Endothelial cell of umbilical vein (primary cell): ENCODE data around the gene KRTAP6-2. TPM values are rescaled to one million over a fixed set of nuclear protein-coding genes. Genes with fewer than 3 reads are reported as not detected.

ENCODE experiments used
- BruUV-seq: library from RNA; stranded (reverse); fragments of 400-500 nt; replicated peaks from 2 replicates; lab custom pipeline; 2021; lab: Mats Ljungman, UMichigan
- CTCF ChIA-PET: fragments of 300-600, 350-600 bp; sonication (Branson Sonifier 250); formaldehyde crosslinking; loops from one replicate; lab custom pipeline; 2021; ENCODE audit warnings: antibody characterized with exemption, inconsistent platforms; lab: Charles Lee
- POLR2A ChIA-PET: fragments of 300-600, 350-600 bp; sonication (Branson Sonifier 250); formaldehyde crosslinking; loops from one replicate; lab custom pipeline; 2021; ENCODE audit warnings: antibody characterized with exemption, inconsistent platforms; lab: Charles Lee
- DNase-seq: peaks from one replicate; pipeline ENCODE4 v3.0.0-alpha.2; 2011; ENCODE audit warnings: low read depth, low spot score
- FAIRE-seq: peaks from 2 replicates; lab custom pipeline; 2011; peaks lifted over from hg19 to GRCh38; lab: Jason Lieb, UNC
- H2AFZ ChIP-seq: 2 replicates; pipeline ENCODE4 v1.6.0; 2012; ENCODE audit warnings: low read depth, low read length, control low read depth, inconsistent platforms
- H3K27ac ChIP-seq: 2 replicates; pipeline ENCODE4 v1.5.1; 2011; ENCODE audit warnings: low read depth, mild to moderate bottlenecking, control low read depth, low read length, moderate library complexity; ENCODE audit not compliant: insufficient read depth
- H3K27me3 ChIP-seq, 2 experiments: 2 replicates each; pipeline versions ENCODE4 v1.6.0 to v1.6.1; 2011; ENCODE audit warnings: low read length in 2 of 2, mixed read lengths in 1 of 2; ENCODE audit not compliant: control insufficient read depth in 2 of 2, insufficient read depth in 2 of 2
- H3K36me3 ChIP-seq, 2 experiments: 2 replicates in 1 of 2; 3 replicates in 1 of 2; pipeline ENCODE4 v1.5.1; 2011; ENCODE audit warnings: low read length in 2 of 2, mild to moderate bottlenecking in 1 of 2, moderate library complexity in 1 of 2; ENCODE audit not compliant: control insufficient read depth in 2 of 2, insufficient read depth in 2 of 2; ENCODE audit errors: extremely low read depth in 1 of 2
- H3K4me1 ChIP-seq: 3 replicates; pipeline ENCODE4 v1.5.1; 2011; ENCODE audit warnings: mild to moderate bottlenecking, low read length; ENCODE audit not compliant: control insufficient read depth, insufficient read depth; ENCODE audit errors: extremely low read depth
- H3K4me2 ChIP-seq: 2 replicates; pipeline ENCODE4 v1.6.1; 2011; ENCODE audit warnings: low read length, control low read depth, mixed read lengths; ENCODE audit not compliant: insufficient read depth
- H3K4me3 ChIP-seq, 3 experiments: fragments of 200-600 bp in 1 of 3; sonication (generic), shearing (Covaris generic) in 1 of 3; replicated peaks in 1 of 3; 2 replicates each; pipeline ENCODE4 v1.5.1; 2011 to 2016; ENCODE audit warnings: control low read depth in 3 of 3, low read length in 3 of 3, mild to moderate bottlenecking in 2 of 3, inconsistent platforms in 1 of 3, low read depth in 1 of 3, moderate library complexity in 1 of 3; ENCODE audit not compliant: insufficient read depth in 1 of 3
- H3K79me2 ChIP-seq: 2 replicates; pipeline ENCODE4 v1.6.0; 2012; ENCODE audit warnings: low read length, inconsistent platforms; ENCODE audit not compliant: control insufficient read depth, insufficient read depth
- H3K9ac ChIP-seq: replicated peaks from 2 replicates; pipeline ENCODE3; 2011; ENCODE audit warnings: low read length, control low read depth; ENCODE audit not compliant: insufficient read depth; ENCODE audit errors: extremely low read depth
- H3K9me1 ChIP-seq: replicated peaks from 3 replicates; pipeline ENCODE4 v1.6.0; 2011; ENCODE audit warnings: mild to moderate bottlenecking, low read length; ENCODE audit not compliant: control insufficient read depth, insufficient read depth; ENCODE audit errors: extremely low read depth
- H3K9me3 ChIP-seq: replicated peaks from 2 replicates; pipeline ENCODE4 v1.5.1; 2012; ENCODE audit warnings: low read length, inconsistent platforms; ENCODE audit not compliant: control insufficient read depth, insufficient read depth
- H4K20me1 ChIP-seq: replicated peaks from 2 replicates; pipeline ENCODE3; 2011; ENCODE audit warnings: mild to moderate bottlenecking, low read length; ENCODE audit not compliant: control insufficient read depth, insufficient read depth; ENCODE audit errors: extremely low read depth
- CTCF ChIP-seq, 2 donors: IDR thresholded peaks; 1 replicate in 1 of 2; 2 replicates in 1 of 2; pipeline ENCODE4 v1.5.1; 2011; ENCODE audit warnings: low read length in 2 of 2, mild to moderate bottlenecking in 2 of 2, moderate library complexity in 2 of 2, control low read depth in 1 of 2, inconsistent platforms in 1 of 2, low read depth in 1 of 2; ENCODE audit not compliant: insufficient read depth in 1 of 2; ENCODE audit errors: extremely low read depth in 1 of 2
- EZH2 ChIP-seq: IDR thresholded peaks from 2 replicates; pipeline ENCODE4 v1.6.1; 2012; ENCODE audit warnings: borderline replicate concordance, low read depth, mild to moderate bottlenecking, moderate library complexity, low read length, inconsistent platforms; ENCODE audit not compliant: severe bottlenecking
- FOS ChIP-seq: IDR thresholded peaks from 2 replicates; pipeline ENCODE4 v1.6.1; 2011; ENCODE audit warnings: mild to moderate bottlenecking, low read length, moderate library complexity, borderline replicate concordance; ENCODE audit not compliant: insufficient read depth
- GATA2 ChIP-seq: IDR thresholded peaks from 2 replicates; pipeline ENCODE4 v1.7.0; 2011; ENCODE audit warnings: low read depth, mild to moderate bottlenecking, moderate library complexity, mixed read lengths, low read length; ENCODE audit not compliant: insufficient read length, insufficient read depth
- JUN ChIP-seq: IDR thresholded peaks from 2 replicates; pipeline ENCODE4 v1.6.1; 2011; ENCODE audit warnings: borderline replicate concordance, low read depth; ENCODE audit not compliant: insufficient read length, insufficient read depth
- MAX ChIP-seq: IDR thresholded peaks from 2 replicates; pipeline ENCODE4 v1.6.1; 2011; ENCODE audit not compliant: insufficient read depth, insufficient read length
- MYC ChIP-seq: IDR thresholded peaks from one replicate; pipeline ENCODE4 v1.6.1; 2011; ENCODE audit warnings: mild to moderate bottlenecking, low read depth, low read length
- POLR2A ChIP-seq: IDR thresholded peaks from 2 replicates; pipeline ENCODE4 v1.6.1; 2012; ENCODE audit warnings: low read depth, mild to moderate bottlenecking, control low read depth, low read length
- POLR2AphosphoS5 ChIP-seq: IDR thresholded peaks from 2 replicates; pipeline ENCODE4 v1.6.1; 2012; ENCODE audit warnings: low read depth, mild to moderate bottlenecking, control low read depth, low read length, moderate library complexity; ENCODE audit not compliant: insufficient read depth
- dilution Hi-C: fragments of 300-500 bp; cut with MboI; formaldehyde crosslinking; loops from one replicate; pipeline ENCODE4 v1.15.0; 2019; ENCODE audit warnings: low sequenced_read_pairs; ENCODE audit not compliant: extremely low pct_ligation_motif_present
- intact Hi-C: fragments of 100-400 bp; cut with micrococcal nuclease; formaldehyde crosslinking; loops from one replicate; pipeline ENCODE4 v1.10.0; 2022
- polyA plus RNA-seq, 4 experiments: library from polyadenylated mRNA; depleted of rRNA in 3 of 4; stranded (reverse) in 3 of 4; unstranded in 1 of 4; fragments of >200 nt; gene quantifications; 2 replicates each; pipeline versions ENCODE4 v1.2.1 to v1.2.3, GENCODE V29; 2011 to 2012; ENCODE audit warnings: missing spikeins in 1 of 4
- total RNA-seq: library from RNA; stranded (reverse); gene quantifications from 2 replicates; pipeline ENCODE4 v1.2.3, GENCODE V29; 2021

KRTAP6-2 gene
- total and polyA plus RNA-seq, 2 donors (not counting 3 experiments of a cell fraction or from before 2014, with no cell fraction given): not detected

- Histone ChIP-seq H3K9me1 (no peaks in the 10 kb centered on the region), H2AFZ (no peak within 1 kb of the TSS), H3K4me2 (no peak within 1 kb of the TSS), H3K4me3 (no peak within 1 kb of the TSS), H3K79me2 (no peaks in the 10 kb centered on the region), H4K20me1 (no peaks in the 10 kb centered on the region), H3K27ac (no peak within 1 kb of the TSS), H3K4me1 (no peaks in the 10 kb centered on the region), H3K9me3 (peaks cover 4% of the 10 kb centered on the region), H3K36me3 (no peaks in the 10 kb centered on the region), H3K9ac (no peak within 1 kb of the TSS), H3K27me3 (no peaks in the 10 kb centered on the region)
- CTCF ChIA-PET: no interaction called here
- no TSS peak for BruUV-seq
- intact Hi-C loops: no loop called here
- POLR2A ChIA-PET: no interaction called here
- DNase-seq (no peak), FAIRE-seq (no peak)
- dilution Hi-C loops: no loop called here
- no peak for TF ChIP-seq POLR2AphosphoS5
- no peak for TF ChIP-seq POLR2A
- no peak for TF ChIP-seq CTCF (IDR thresholded peaks at IDR 0.05; ENCODE audit: extremely low read depth in 1 of 2, insufficient read depth in 1 of 2, low read depth in 1 of 2, low read length in 2 of 2)
- no peak for TF ChIP-seq GATA2
- no peak for TF ChIP-seq MYC
- TF ChIP-seq JUN: no peak
- no peak for TF ChIP-seq FOS
- TF ChIP-seq EZH2: no peak
- TF ChIP-seq MAX: no peak
Measured at GRCh38 chr21:30613836-30614235, 15.1 kb upstream of the KRTAP6-2 start, which contains the start of gene KRTAP6-1. Gene KRTAP6-1 (minus strand): TSS chr21:30613930. CDS start chr21:30613904, 26 bp downstream.
